ENCODE measurements around the gene NDUFB1.

NDUFB1 gene

DNA sequence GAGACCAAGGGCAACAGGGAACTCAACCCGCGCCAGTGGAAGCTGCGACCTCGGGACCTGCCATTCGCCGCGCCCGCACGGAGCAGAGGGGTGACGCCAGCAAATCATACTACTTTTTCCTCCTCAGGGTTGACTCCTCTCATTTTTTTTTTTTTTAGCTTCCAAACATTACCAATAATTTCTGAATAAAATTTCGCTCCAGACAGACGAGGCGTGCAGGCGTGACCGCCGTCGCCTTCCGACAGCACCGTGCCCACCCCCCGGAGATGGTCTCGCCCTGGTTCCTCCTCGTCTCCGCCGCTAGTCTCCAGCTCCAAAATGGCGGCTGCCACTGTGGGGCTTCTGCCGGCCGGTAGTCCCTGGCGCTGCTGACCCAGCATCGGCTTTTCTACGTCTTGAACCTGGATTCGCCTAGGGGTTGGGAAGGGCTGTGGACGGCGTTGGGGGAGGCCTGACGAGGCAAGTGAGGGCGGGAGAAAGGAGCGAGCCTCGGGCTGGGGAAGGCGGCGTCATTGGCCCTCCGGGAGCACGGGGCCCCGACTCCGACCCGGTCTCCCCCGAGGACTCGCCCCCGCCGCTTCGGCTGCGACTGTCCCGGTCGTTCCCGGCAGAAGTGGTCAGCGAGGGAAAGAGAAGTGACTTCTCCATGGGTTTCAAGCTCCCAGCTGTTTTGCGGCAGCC, at the start of gene NDUFB1, which contains the start of gene CPSF2:
Gene NDUFB1 (minus strand): TSS at position 37 of the 681 bp plus-strand sequence. CDS start 4,069 bp downstream, outside the sequence.
Gene CPSF2 (plus strand): TSS at position 300 of the 681 bp plus-strand sequence. CDS start 9,016 bp downstream, outside the sequence.
- DNase-seq (ENCODE audit: low read depth in 3 of 3), result peak; percentile 67 to 80 (median 74)

- no peak for DNase-seq (ENCODE audit: low read depth in 3 of 3)
Measured at GRCh38 chr14:92164958-92165357, 43.5 kb upstream of the NDUFB1 start.

- DNase-seq (ENCODE audit: low read depth in 3 of 3), result no peak
Measured at GRCh38 chr14:92161521-92161920, 40.0 kb upstream of the NDUFB1 start.

- no peak for DNase-seq (ENCODE audit: low read depth in 3 of 3)
Measured at GRCh38 chr14:92160619-92161018, 39.1 kb upstream of the NDUFB1 start.

DNA sequence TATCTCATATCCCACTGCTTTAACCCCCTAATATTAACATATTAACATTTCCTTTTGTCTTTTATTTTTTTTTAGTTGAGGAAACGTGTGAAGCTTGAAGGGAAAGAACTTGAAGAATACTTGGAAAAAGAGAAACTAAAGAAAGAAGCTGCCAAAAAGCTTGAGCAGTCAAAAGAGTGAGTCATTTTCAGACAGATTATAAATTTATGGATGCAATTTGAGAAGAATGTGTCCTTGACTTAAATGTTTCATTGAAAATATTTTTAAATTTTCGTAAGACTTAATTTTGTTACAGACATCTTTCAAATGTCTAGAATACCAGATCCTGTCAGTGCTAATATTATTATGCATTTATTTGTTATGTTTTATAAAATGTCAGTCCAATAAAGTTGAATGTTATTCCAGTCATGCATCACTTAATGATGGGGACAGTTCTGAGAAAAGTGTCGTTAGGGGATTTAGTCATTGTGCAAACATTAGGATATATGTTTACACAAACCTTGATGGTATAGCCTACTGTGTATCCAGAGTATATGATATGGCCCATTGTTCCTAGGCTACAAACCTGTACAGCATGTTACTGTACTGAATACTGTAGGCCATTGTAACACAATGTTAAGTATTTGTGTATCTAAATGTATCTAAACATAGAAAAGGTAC, 32.9 kb upstream of the NDUFB1 start:
- no peak for DNase-seq (ENCODE audit: low read depth in 3 of 3)

- no peak for DNase-seq (ENCODE audit: low read depth in 3 of 3)
Measured at GRCh38 chr14:92153581-92153980, 32.1 kb upstream of the NDUFB1 start.

DNA sequence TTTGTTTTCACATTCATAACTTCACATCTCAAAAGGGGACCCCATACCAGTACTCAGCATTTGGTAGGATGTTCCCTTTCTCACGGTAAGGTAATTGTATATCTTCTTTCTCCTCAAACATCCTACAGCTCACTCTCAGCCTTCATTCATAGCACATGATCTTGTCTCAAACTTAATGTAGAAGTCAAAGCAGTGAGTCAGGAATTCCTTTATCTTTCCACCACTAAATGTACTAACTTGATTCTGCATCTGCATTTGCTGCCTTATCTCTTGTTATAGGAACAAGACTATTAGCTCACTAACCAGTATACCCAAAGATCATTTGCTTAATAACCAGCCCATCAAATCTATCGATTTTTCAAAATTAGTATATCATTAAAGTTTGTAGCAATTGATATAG, 23.2 kb upstream of the NDUFB1 start:
- no peak for DNase-seq (ENCODE audit: low read depth in 3 of 3)

GRCh38 chr14:92143962-92144361, 22.5 kb upstream of the NDUFB1 start:
- DNase-seq (ENCODE audit: low read depth in 3 of 3), result no peak

DNA sequence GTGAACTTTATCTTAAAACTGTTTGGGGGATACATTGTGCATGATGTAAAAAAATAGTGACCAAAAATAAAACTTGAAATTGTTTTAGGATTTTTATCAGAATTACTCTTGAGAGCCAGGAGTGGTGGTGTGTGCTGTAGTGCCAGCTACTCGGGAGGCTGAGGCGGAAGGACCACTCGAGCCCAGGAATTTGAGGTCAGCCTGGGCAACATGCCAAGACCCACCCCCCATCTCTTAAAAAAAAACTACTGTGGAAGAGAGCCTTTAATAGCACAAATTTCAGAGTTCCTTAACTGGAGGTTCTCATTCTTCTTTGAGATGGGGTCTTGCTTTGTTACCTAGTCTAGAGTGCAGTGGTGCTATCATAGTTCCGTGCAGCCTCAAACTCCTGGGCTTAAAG, 21.8 kb upstream of the NDUFB1 start:
- DNase-seq (ENCODE audit: low read depth in 3 of 3), result no peak

- DNase-seq (ENCODE audit: low read depth in 3 of 3), result no peak
Measured at GRCh38 chr14:92135269-92135668, 13.8 kb upstream of the NDUFB1 start.

GRCh38 chr14:92134456-92134855, 12.9 kb upstream of the NDUFB1 start:
- DNase-seq (ENCODE audit: low read depth in 3 of 3), result no peak

DNA sequence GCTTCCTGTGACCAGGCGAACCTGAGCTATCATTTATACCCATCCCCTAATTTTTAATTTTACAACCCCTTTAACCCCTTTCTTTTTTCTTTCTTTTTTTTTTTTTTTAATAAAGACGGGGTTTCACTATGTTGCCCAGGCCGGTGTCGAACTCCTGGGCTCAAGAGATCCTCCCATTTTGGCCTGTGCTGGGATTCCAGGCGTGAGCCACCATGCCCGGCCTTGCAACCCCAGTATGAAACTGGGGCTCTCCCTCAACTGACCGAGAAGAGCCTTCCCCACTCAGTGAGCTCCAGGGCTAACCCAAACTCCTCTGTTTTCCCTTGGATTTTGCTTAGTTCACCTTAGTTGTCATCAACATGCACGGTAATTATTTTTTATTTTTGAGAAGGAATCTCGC, 1.3 kb upstream of the NDUFB1 start:
- DNase-seq (ENCODE audit: low read depth in 3 of 3), result no peak

DNA sequence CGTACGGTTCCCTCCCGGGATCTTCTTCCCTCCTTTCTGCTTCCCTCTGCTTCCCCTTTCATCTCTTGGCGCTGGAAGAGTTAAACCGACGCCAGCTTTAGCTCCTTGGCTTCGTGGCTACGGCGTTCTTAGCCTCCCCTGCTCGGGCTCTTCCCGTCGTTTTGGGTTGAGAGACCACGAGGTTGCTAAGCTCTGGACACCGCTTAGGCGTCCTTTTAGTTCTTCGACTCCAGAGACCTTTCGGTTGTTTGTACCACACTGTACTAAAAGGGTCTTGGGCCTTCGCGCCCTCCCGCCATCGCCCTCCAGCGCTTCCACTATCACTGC, 808 bp upstream of the NDUFB1 start:
- DNase-seq (ENCODE audit: low read depth in 3 of 3), result no peak

- no peak for DNase-seq (ENCODE audit: low read depth in 3 of 3)
Measured at GRCh38 chr14:92121207-92121669, 268 bp downstream of the NDUFB1 start.

DNA sequence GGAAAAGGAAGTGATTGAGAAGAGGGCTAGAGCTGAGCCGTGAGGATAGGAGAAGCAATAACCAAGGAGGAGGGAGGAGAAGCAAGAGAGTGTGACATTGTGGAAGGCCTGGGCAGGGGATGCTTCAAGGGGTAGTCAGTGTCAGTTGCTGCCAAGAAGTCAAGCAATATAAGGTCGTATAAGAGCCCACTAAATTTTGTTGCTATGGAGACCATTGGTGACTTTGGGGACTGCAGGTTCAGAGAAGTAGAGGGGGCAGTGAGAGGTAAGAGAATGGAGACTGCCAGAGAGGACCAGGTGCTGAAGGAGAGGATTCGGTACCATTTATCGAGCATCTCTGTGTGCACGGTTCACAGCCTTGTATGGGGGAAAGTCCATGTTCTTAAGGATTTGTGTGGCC, 12.0 kb downstream of the NDUFB1 start:
- DNase-seq (ENCODE audit: low read depth in 3 of 3), result no peak

- DNase-seq (ENCODE audit: low read depth in 3 of 3), result no peak
Measured at GRCh38 chr14:92108345-92109254, 12.9 kb downstream of the NDUFB1 start.

- peak; percentile 89 to 94 (median 91) for DNase-seq (ENCODE audit: low read depth in 3 of 3)
Measured at GRCh38 chr14:92106143-92106926, 15.2 kb downstream of the NDUFB1 start, which contains the start of gene ATXN3. ATXN3 (minus strand) TSS chr14:92106582; CDS start chr14:92106552, 30 bp downstream.

DNA sequence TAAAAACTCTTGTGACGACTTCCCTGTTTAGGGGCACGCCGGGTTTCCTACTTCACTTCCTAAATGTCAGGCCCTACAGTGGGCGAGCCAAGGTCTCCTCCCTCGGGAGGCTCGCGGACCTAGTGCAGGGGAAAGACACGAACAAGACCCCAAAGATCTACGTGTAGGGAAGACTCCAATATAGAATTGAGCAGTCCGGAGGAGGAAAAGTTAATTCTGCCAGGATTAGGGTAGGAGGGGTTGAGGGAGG, 15.7 kb downstream of the NDUFB1 start:
- no peak for DNase-seq (ENCODE audit: low read depth in 3 of 3)

DNA sequence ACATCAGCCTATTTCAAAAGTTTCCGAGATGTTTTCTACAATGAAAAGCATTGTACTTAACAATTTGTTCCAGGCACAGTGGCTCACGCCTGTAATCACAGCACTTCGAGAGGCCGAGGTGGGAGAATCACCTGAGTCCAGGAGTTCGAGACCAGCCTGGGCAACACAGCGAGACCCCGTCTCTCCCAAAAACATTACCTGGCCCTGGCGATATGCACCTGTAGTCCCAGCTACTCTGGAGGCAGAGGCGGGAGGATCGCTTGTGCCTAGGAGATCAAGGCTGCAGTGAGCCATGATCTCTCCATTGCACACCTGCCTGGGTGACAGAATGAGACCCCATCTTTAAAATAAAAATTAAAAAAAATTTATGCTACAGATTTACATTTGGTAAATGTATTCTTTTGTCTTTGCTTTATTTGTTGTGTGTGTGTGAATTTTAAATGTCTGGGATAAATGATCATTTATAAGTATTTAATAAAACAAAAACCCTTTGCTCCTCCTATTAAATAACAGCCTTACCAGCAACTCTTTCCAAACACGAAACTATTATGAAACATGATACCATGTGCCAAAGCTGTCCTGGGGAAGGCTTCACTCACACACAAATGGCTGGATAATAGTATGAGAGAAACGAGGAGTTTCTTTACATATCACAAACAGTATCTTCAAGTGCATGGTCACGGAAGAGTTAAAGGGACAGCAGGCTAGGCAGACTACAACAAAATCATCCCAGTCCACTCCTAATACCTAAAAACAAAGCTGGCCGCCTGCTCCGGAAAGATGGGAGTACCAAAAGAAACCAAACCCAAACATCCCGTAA, 16.2 kb downstream of the NDUFB1 start:
- DNase-seq (ENCODE audit: low read depth in 3 of 3), result no peak

- DNase-seq (ENCODE audit: low read depth in 3 of 3), result no peak
Measured at GRCh38 chr14:92103363-92103989, 18.0 kb downstream of the NDUFB1 start.
